HL-60 (cell line): Measurements from ENCODE around the gene TNNI3.
A peak's percentile ranks its signal among the peaks of the same experiment; 100 is the strongest.

ENCODE experiments used
- DNase-seq, 2 experiments: peaks; one replicate each; pipeline ENCODE4 v3.0.0-alpha.2; 2010 to 2020; ENCODE audit warnings: low read depth in 1 of 2, low spot score in 1 of 2
- H3K27ac ChIP-seq: fragments of 250-450 bp; sonication (Bioruptor Pico); replicated peaks from 2 replicates; pipeline ENCODE4 v1.5.1; 2020; ENCODE audit warnings: mild to moderate bottlenecking, moderate library complexity
- H3K27me3 ChIP-seq: fragments of 250-450 bp; sonication (Bioruptor Pico); 2 replicates; pipeline ENCODE4 v1.5.1; 2021; ENCODE audit warnings: mild to moderate bottlenecking, moderate library complexity; ENCODE audit not compliant: insufficient read depth, poor library complexity, severe bottlenecking
- H3K4me3 ChIP-seq: replicated peaks from 2 replicates; pipeline ENCODE4 v1.5.1; 2011; ENCODE audit warnings: mild to moderate bottlenecking, control low read depth, low read length; ENCODE audit not compliant: insufficient read depth
- CTCF ChIP-seq: IDR thresholded peaks from one replicate; pipeline ENCODE4 v1.5.1; 2011; ENCODE audit warnings: low read length, control low read depth, inconsistent platforms; ENCODE audit not compliant: insufficient read depth
- GABPA ChIP-seq: IDR thresholded peaks from 2 replicates; pipeline ENCODE4 v1.6.1; 2012; ENCODE audit warnings: low read depth
- POLR2AphosphoS5 ChIP-seq: IDR thresholded peaks from 2 replicates; pipeline ENCODE4 v1.6.1; 2012; ENCODE audit warnings: low read depth
- REST ChIP-seq: IDR thresholded peaks from 2 replicates; pipeline ENCODE4 v1.6.1; 2012; ENCODE audit warnings: low read depth; ENCODE audit not compliant: insufficient replicate concordance
- SPI1 ChIP-seq: IDR thresholded peaks from 2 replicates; pipeline ENCODE4 v1.6.1; 2012; ENCODE audit warnings: low read depth, mild to moderate bottlenecking, borderline replicate concordance

The TNNI3 gene

GRCh38 chr19:55117663-55118391, 39.7 kb downstream of the TNNI3 start:
- DNase-seq: peak; percentile 96 to 99
- peak; percentile 65; the same call in 1 of the 2 replicates for TF ChIP-seq SPI1
- peak; percentile 49; the same call in 1 of the 2 replicates for TF ChIP-seq GABPA
- no peak for TF ChIP-seq REST
- TF ChIP-seq CTCF: no peak
- peak; percentile 64 for TF ChIP-seq POLR2AphosphoS5
- H3K27ac ChIP-seq: peak overlapping the region; percentile 67
- no peaks in the 10 kb centered on the region for H3K27me3 ChIP-seq
- H3K4me3 ChIP-seq: peak overlapping the region; percentile 64

GRCh38 chr19:55116859-55117662, 40.5 kb downstream of the TNNI3 start, which contains the start of gene PPP1R12C:
PPP1R12C (minus strand) TSS chr19:55117637; CDS start chr19:55117543, 94 bp downstream.
- DNase-seq: no peak
- TF ChIP-seq CTCF (no peak), POLR2AphosphoS5 (no peak)
- peak within 1 kb of the TSS; percentile 67 for H3K27ac ChIP-seq
- peak within 1 kb of the TSS; percentile 71 for H3K4me3 ChIP-seq
- no peaks in the 10 kb centered on the region for H3K27me3 ChIP-seq

DNA sequence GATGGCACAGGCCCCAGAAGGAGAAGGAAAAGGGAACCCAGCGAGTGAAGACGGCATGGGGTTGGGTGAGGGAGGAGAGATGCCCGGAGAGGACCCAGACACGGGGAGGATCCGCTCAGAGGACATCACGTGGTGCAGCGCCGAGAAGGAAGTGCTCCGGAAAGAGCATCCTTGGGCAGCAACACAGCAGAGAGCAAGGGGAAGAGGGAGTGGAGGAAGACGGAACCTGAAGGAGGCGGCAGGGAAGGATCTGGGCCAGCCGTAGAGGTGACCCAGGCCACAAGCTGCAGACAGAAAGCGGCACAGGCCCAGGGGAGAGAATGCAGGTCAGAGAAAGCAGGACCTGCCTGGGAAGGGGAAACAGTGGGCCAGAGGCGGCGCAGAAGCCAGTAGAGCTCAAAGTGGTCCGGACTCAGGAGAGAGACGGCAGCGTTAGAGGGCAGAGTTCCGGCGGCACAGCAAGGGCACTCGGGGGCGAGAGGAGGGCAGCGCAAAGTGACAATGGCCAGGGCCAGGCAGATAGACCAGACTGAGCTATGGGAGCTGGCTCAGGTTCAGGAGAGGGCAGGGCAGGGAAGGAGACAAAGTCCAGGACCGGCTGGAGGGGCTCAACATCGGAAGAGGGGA, 41.2 kb downstream of the TNNI3 start:
- Histone ChIP-seq H3K27me3 (no peaks in the 10 kb centered on the region), H3K27ac (peak overlapping the region; percentile 65), H3K4me3 (peak overlapping the region; percentile 71)
- DNase-seq: peak; percentile 81 to 87
- TF ChIP-seq CTCF (no peak), GABPA (peak; percentile 71), POLR2AphosphoS5 (peak; percentile 63), SPI1 (peak; percentile 88; the same call in 1 of the 2 replicates)

GRCh38 chr19:55115446-55116065, 42.0 kb downstream of the TNNI3 start:
- Histone ChIP-seq H3K27me3 (no peaks in the 10 kb centered on the region), H3K4me3 (peak overlapping the region; percentile 71), H3K27ac (no peak overlapping the region)
- TF ChIP-seq SPI1 (no peak), GABPA (no peak), POLR2AphosphoS5 (no peak), CTCF (no peak), REST (no peak)
- no peak for DNase-seq
